ENCODE measurements around the gene ERC1.

DNA sequence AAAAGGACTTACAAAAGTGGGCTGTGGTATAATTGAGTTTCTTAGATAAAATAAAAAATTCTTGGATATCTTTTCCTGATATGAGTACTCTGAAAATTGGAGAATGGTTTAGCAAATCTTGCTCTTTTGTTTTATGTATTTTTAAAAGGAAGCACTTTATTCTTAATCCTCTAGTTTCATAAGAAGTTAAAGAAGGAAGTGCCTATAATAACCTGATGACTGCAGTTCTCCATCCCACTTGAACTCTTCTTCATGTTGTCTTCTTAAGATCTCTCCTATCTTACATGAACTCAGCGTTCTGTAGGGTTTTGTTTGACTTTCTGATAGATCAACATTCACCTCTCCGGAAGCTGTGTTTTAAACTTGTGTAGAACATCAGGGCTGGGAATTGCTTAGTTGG, 271.0 kb downstream of the ERC1 start:
- no peak for TF ChIP-seq EZH2 (IDR thresholded peaks at IDR 0.05)
- TF ChIP-seq POLR2AphosphoS5 (IDR thresholded peaks at IDR 0.05; ENCODE audit: borderline replicate concordance, low read depth, low read length) = no peak
